AG08395 (cell line): ENCODE results near the gene BRINP2.
A peak's percentile ranks its signal among the peaks of the same experiment; 100 is the strongest.

Experiments
- DNase-seq: peaks from one replicate; pipeline ENCODE4 v3.0.0; 2012; ENCODE audit warnings: mixed read lengths, low spot score

BRINP2 gene

GRCh38 chr1:177171536-177172123 lies 872 bp downstream of the BRINP2 start:
- DNase-seq: peak; percentile 10

- DNase-seq: no peak
These were observed 1.5 kb downstream of the BRINP2 start for GRCh38 chr1:177172272-177172671.

- DNase-seq: no peak
These were observed 2.1 kb downstream of the BRINP2 start for GRCh38 chr1:177172866-177173265.

GRCh38 chr1:177173976-177174375 lies 3.2 kb downstream of the BRINP2 start:
- no peak for DNase-seq

- DNase-seq: no peak
These were observed 4.3 kb downstream of the BRINP2 start for GRCh38 chr1:177174921-177175634.

- no peak for DNase-seq
These were observed 10.5 kb downstream of the BRINP2 start for GRCh38 chr1:177181280-177181630.

- peak; percentile 81 for DNase-seq
These were observed 11.0 kb downstream of the BRINP2 start for GRCh38 chr1:177181631-177182291.

- no peak for DNase-seq
These were observed 13.1 kb downstream of the BRINP2 start for GRCh38 chr1:177183836-177184235.

- no peak for DNase-seq
These were observed 14.5 kb downstream of the BRINP2 start for GRCh38 chr1:177185209-177185608.

- DNase-seq: no peak
These were observed 15.9 kb downstream of the BRINP2 start for GRCh38 chr1:177186639-177187038.

- DNase-seq: no peak
These were observed 19.7 kb downstream of the BRINP2 start for GRCh38 chr1:177190308-177190970.

GRCh38 chr1:177198243-177198642 lies 27.5 kb downstream of the BRINP2 start:
- no peak for DNase-seq

- DNase-seq: no peak
These were observed 29.5 kb downstream of the BRINP2 start for GRCh38 chr1:177200290-177200689.

- DNase-seq: peak; percentile 11
These were observed 36.1 kb downstream of the BRINP2 start for GRCh38 chr1:177206831-177207355.

- DNase-seq: peak; percentile 10
These were observed 38.2 kb downstream of the BRINP2 start for GRCh38 chr1:177208920-177209319.

- peak; percentile 97 for DNase-seq
These were observed 38.6 kb downstream of the BRINP2 start for GRCh38 chr1:177209357-177209756.

GRCh38 chr1:177210071-177210470 lies 39.3 kb downstream of the BRINP2 start:
- no peak for DNase-seq

GRCh38 chr1:177211231-177211630 lies 40.5 kb downstream of the BRINP2 start:
- DNase-seq: no peak

GRCh38 chr1:177216587-177217202 lies 45.9 kb downstream of the BRINP2 start:
- no peak for DNase-seq

GRCh38 chr1:177219554-177220458 lies 49.0 kb downstream of the BRINP2 start:
- no peak for DNase-seq

- DNase-seq: no peak
These were observed 52.6 kb downstream of the BRINP2 start for GRCh38 chr1:177223359-177223758.
